Kidney (tissue), 14 donors: ENCODE results near the gene NTSR1. TPM values are rescaled to one million over a fixed set of nuclear protein-coding genes. Genes with fewer than 3 reads are reported as not detected.

Experiments
- DNase-seq, 5 donors: peaks; one replicate each; pipeline ENCODE4 v3.0.0-alpha.2; 2013 to 2020
- FAIRE-seq: peaks from 2 replicates; lab custom pipeline; 2012; peaks lifted over from hg19 to GRCh38; lab: Jason Lieb, UNC
- H3K27ac ChIP-seq, 2 donors: one replicate each; pipeline ENCODE4 v1.7.0; 2013; ENCODE audit warnings: low read depth in 2 of 2, low read length in 2 of 2, inconsistent platforms in 1 of 2
- H3K27me3 ChIP-seq: one replicate; pipeline ENCODE4 v1.7.1; 2013; ENCODE audit warnings: low read length, inconsistent platforms; ENCODE audit not compliant: control insufficient read depth, insufficient read depth
- H3K36me3 ChIP-seq, 3 donors: one replicate each; pipeline versions ENCODE4 v1.7.0 to v1.7.1; 2013; ENCODE audit warnings: low read length in 3 of 3, control low read depth in 1 of 3, inconsistent platforms in 1 of 3; ENCODE audit not compliant: insufficient read depth in 3 of 3, control insufficient read depth in 2 of 3
- H3K4me1 ChIP-seq, 3 donors: one replicate each; pipeline versions ENCODE4 v1.7.0 to v1.7.1; 2013; ENCODE audit warnings: low read length in 3 of 3, inconsistent platforms in 1 of 3, low read depth in 1 of 3; ENCODE audit not compliant: control insufficient read depth in 2 of 3, insufficient read depth in 2 of 3
- H3K4me3 ChIP-seq, 3 donors: one replicate each; pipeline versions ENCODE4 v1.7.0 to v1.8.1; 2013; ENCODE audit warnings: low read length in 3 of 3, control low read depth in 1 of 3, inconsistent platforms in 1 of 3
- H3K9ac ChIP-seq, 3 donors: one replicate each; pipeline versions ENCODE4 v1.7.0 to v1.7.1; 2013; ENCODE audit warnings: low read length in 3 of 3, control low read depth in 1 of 3, inconsistent platforms in 1 of 3
- H3K9me3 ChIP-seq, 3 donors: one replicate each; pipeline versions ENCODE4 v1.7.0 to v1.7.1; 2013; ENCODE audit warnings: low read length in 3 of 3, control low read depth in 1 of 3, inconsistent platforms in 1 of 3; ENCODE audit not compliant: control insufficient read depth in 2 of 3, insufficient read depth in 1 of 3
- CTCF ChIP-seq: IDR thresholded peaks from 3 replicates; pipeline ENCODE4 v1.5.1; 2012; ENCODE audit warnings: mild to moderate bottlenecking, moderate library complexity, borderline replicate concordance; ENCODE audit not compliant: insufficient read depth; ENCODE audit errors: extremely low read depth
- intact Hi-C: fragments of 100-400 bp; cut with DNase I; formaldehyde crosslinking; loops from one replicate; pipeline ENCODE4 v1.11.1; 2022
- polyA plus RNA-seq: library from polyadenylated mRNA; stranded (reverse); fragments of 350-450 nt; fragmentation: Illumina TruSeq; extraction: RNeasy Lipid Tissue Mini Kit (QIAGEN cat#74804); gene quantifications from one replicate; pipeline ENCODE4 v1.2.3, GENCODE V29; 2014; ENCODE audit warnings: low read depth, low replicate concordance; ENCODE audit not compliant: insufficient read depth
- total RNA-seq: library from RNA; stranded (reverse); fragmentation: NEBNext Ultra II Directional; extraction: Animal tissue kit (Norgen Biotek cat#: 25700); gene quantifications from one replicate; pipeline ENCODE4 v1.2.1, GENCODE V29; 2021
- donor health status: control.
- donor health status: control.
- donor health status: control.
- donor health status: control.
- donor health status: control.
- donor health status: DM: yes; HTN: yes; CAD: no.
- donor health status: Normal renal cell carcinoma (clear cell type).

NTSR1 gene
- total and polyA plus RNA-seq, 2 donors from 2014 or later: 0.09 TPM; not detected in 1

- DNase-seq: no peak
- no peaks in the 10 kb centered on the region for H3K9me3 ChIP-seq
- H3K4me1 ChIP-seq: peaks cover 0 to 10% (median 0%) of the 10 kb centered on the region in 3 donors
- H3K27ac ChIP-seq: no peak overlapping the region
- no peaks in the 10 kb centered on the region for H3K36me3 ChIP-seq
- intact Hi-C loops: no loop called here
- TF ChIP-seq CTCF: no peak
- no peaks in the 10 kb centered on the region for H3K27me3 ChIP-seq
- H3K4me3 ChIP-seq: no peak overlapping the region
- H3K9ac ChIP-seq: no peak overlapping the region
- no peak for FAIRE-seq
Observed at GRCh38 chr20:62780204-62780603, 71.6 kb downstream of the NTSR1 start.

- DNase-seq (no peak), FAIRE-seq (no peak)
- H3K9ac ChIP-seq: no peak overlapping the region
- H3K36me3 ChIP-seq: no peaks in the 10 kb centered on the region
- H3K27ac ChIP-seq: no peak overlapping the region
- no peak overlapping the region for H3K4me3 ChIP-seq
- no peaks in the 10 kb centered on the region for H3K27me3 ChIP-seq
- H3K9me3 ChIP-seq: no peaks in the 10 kb centered on the region
- no peak for TF ChIP-seq CTCF
- intact Hi-C loops: no loop called here
- H3K4me1 ChIP-seq: peaks cover 0 to 10% (median 0%) of the 10 kb centered on the region in 3 donors
Observed at GRCh38 chr20:62780696-62781095, 72.1 kb downstream of the NTSR1 start.

GRCh38 chr20:62782149-62782892 lies 73.7 kb downstream of the NTSR1 start:
- Histone ChIP-seq H3K27me3 (no peaks in the 10 kb centered on the region), H3K36me3 (no peaks in the 10 kb centered on the region), H3K4me3 (no peak overlapping the region), H3K27ac (no peak overlapping the region), H3K4me1 (peaks cover 0 to 2% (median 0%) of the 10 kb centered on the region in 3 donors), H3K9ac (no peak overlapping the region), H3K9me3 (no peaks in the 10 kb centered on the region)
- FAIRE-seq (no peak), DNase-seq (no peak)
- intact Hi-C loops: no loop called here
- no peak for TF ChIP-seq CTCF

GRCh38 chr20:62782893-62783278 lies 74.2 kb downstream of the NTSR1 start:
- no peak overlapping the region for H3K4me3 ChIP-seq
- no peaks in the 10 kb centered on the region for H3K4me1 ChIP-seq
- no peaks in the 10 kb centered on the region for H3K27me3 ChIP-seq
- no peak for DNase-seq
- no peak overlapping the region for H3K27ac ChIP-seq
- TF ChIP-seq CTCF: no peak
- H3K9me3 ChIP-seq: no peaks in the 10 kb centered on the region
- intact Hi-C loops: no loop called here
- H3K9ac ChIP-seq: no peak overlapping the region
- no peaks in the 10 kb centered on the region for H3K36me3 ChIP-seq
- no peak for FAIRE-seq
